Globus pallidus (tissue), 1 donor: ENCODE data around the gene NRL.
"Not testable (repeated sequence)": the region's sequence is repeated elsewhere in the genome, so short reads cannot be mapped to it uniquely, and the experiment has no call there.

Experiments
- DNase-seq: peaks from one replicate; pipeline ENCODE4 v3.0.0-alpha.2; 2015; ENCODE audit warnings: low spot score

Gene NRL

GRCh38 chr14:24123424-24124417 lies 9.0 kb upstream of the NRL start:
- DNase-seq: no peak

GRCh38 chr14:24122898-24123297 lies 8.1 kb upstream of the NRL start:
- no peak for DNase-seq

- DNase-seq: no peak
These were observed 7.7 kb upstream of the NRL start for GRCh38 chr14:24122416-24122815.

- no peak for DNase-seq
These were observed 6.5 kb upstream of the NRL start for GRCh38 chr14:24121210-24121609.

GRCh38 chr14:24119691-24120090 lies 4.9 kb upstream of the NRL start:
- DNase-seq: no peak

- no peak for DNase-seq
These were observed 2.4 kb upstream of the NRL start for GRCh38 chr14:24117179-24117578.

- no peak for DNase-seq
These were observed 1.5 kb upstream of the NRL start for GRCh38 chr14:24116128-24116814.

GRCh38 chr14:24115422-24116127 lies 826 bp upstream of the NRL start:
- no peak for DNase-seq

- DNase-seq: no peak
These were observed 783 bp downstream of the NRL start for GRCh38 chr14:24113801-24114531.

GRCh38 chr14:24113379-24113800 lies 1.4 kb downstream of the NRL start:
- DNase-seq: no peak

GRCh38 chr14:24110523-24110922 lies 4.2 kb downstream of the NRL start:
- DNase-seq: no peak

- no peak for DNase-seq
These were observed 4.7 kb downstream of the NRL start for GRCh38 chr14:24110060-24110459.

- no peak for DNase-seq
These were observed 6.3 kb downstream of the NRL start for GRCh38 chr14:24108336-24108874.

- no peak for DNase-seq
These were observed 8.0 kb downstream of the NRL start for GRCh38 chr14:24106672-24107271.

- DNase-seq: not testable (repeated sequence)
These were observed 9.0 kb downstream of the NRL start for GRCh38 chr14:24105609-24106239.

- no peak for DNase-seq
These were observed 11.3 kb downstream of the NRL start for GRCh38 chr14:24103451-24103850.

GRCh38 chr14:24102357-24103048 lies 12.2 kb downstream of the NRL start:
- no peak for DNase-seq

- no peak for DNase-seq
These were observed 13.7 kb downstream of the NRL start for GRCh38 chr14:24100982-24101494.

GRCh38 chr14:24100197-24100981 lies 14.4 kb downstream of the NRL start:
- no peak for DNase-seq
